ENCODE results near the gene C16orf46. TPM values are rescaled to one million over a fixed set of nuclear protein-coding genes. Genes with fewer than 3 reads are reported as not detected.
"Not testable (repeated sequence)": the region's sequence is repeated elsewhere in the genome, so short reads cannot be mapped to it uniquely, and the experiment has no call there.

Gene C16orf46, protein sequence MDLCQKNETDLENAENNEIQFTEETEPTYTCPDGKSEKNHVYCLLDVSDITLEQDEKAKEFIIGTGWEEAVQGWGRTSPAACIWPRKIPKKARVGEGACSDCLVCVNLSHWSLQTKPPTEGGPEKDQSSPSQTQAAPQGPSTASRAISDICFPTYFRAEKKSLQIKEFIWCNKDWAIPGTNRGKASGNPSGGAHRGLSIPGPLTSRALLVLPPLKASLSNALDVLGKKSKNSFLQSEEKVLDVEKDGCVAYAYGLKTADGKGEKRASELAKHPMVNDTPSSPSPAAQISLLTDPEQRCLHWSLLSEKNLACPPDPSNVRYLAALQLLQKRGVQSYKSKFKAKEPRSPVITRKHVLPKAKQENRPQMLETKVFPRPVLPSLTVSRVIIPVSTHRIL
- 1.5 TPM for total RNA-seq
- long read RNA-seq: 0 reads

DNA sequence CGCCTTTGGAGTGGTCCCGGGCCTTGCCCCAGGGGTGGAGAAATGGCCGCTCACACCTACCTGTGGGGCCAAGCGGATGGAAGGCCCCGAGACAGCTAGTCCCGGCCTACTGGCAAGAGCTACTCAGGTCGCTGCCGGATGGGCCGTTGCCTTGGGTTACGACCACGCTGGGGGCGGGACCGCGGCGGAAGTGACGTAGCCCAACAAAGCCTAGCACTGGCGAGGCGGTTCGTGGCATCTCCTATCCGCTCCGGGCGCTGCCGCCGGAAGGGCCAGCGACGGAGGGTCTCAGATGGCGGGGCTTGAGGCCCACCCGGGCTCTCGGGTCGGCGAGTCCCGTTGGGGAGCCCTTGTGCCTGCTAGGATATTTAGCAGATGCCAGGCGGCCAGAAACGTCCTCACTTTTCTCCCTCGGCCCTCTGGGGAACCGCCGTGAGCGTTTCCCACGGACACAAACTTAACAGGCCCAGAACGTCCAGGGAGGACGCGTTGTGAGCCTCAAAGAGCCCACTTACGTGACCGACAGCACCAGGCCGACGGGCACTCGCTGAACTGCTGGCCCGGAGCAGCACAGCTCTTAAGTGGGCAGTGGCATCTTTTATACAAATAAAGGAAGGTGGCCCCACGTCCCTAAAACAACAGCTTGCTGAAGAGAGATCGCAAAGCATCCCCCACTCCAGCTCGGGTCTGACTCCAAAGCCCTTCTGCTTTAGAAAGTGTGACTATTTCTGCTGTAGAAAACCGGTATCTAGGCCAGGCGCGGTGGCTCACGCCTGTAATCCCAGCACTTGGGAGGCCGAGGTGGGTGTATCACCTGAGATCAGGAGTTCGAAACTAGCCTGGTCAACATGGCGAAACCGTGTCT, at the start of gene C16orf46:
Gene C16orf46 (minus strand): TSS at position 163 of the 865 bp plus-strand sequence. CDS start 13,283 bp downstream, outside the sequence.
- peak; percentile 99 for DNase-seq (ENCODE audit: low spot score)
- intact Hi-C loops (cut with DNase I): loop anchor here (2.0 kb wide), 1 partner anchor 43 kb away; the partner anchor contains the start of gene ATMIN

- no peak for DNase-seq (ENCODE audit: low spot score)
- intact Hi-C loops (cut with DNase I): no loop called here
These were observed 46.2 kb upstream of the C16orf46 start for GRCh38 chr16:81123092-81123852.

GRCh38 chr16:81121474-81121990, 44.5 kb upstream of the C16orf46 start:
- intact Hi-C loops (cut with DNase I): no loop called here
- no peak for DNase-seq (ENCODE audit: low spot score)

DNA sequence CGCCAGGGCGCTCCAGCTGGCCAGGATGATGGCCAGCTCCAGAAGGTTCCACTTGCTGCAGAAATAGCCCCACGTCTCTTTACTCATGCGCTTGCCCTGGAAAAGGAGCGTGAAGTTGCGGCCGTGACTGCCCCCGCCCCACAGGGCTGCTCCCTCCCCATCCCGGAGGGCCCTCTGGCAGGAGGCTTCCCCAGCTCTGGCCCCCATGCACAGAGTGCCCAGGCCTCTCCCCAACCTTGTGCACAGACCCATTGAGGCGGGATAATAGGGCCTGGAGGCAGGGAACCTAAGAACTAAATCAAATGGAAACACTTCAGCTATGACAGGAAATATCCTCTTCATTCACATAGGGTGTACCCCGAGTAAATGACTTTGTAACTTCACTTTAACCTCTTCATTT, 40.4 kb upstream of the C16orf46 start:
- DNase-seq (ENCODE audit: low spot score): no peak
- intact Hi-C loops (cut with DNase I): no loop called here

DNA sequence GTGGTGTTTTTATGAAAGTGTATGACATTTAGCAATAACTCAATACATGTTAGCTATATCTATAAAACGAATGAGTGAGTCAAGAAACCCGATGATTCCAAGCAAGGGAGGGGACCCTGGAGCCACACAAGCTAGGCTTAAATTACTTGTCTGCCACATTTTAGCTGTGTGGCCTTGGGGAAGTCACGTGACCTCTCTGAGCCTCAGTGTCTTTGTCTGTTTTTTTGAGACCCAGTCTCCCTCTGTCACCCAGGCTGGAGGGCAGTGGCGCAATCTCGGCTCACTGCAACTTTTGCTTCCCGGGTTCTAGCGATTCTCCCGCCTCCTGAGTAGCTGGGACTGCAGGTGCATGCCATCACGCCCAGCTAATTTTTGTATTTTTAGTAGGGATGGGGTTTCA, 39.2 kb upstream of the C16orf46 start:
- DNase-seq (ENCODE audit: low spot score): no peak
- intact Hi-C loops (cut with DNase I): no loop called here

DNA sequence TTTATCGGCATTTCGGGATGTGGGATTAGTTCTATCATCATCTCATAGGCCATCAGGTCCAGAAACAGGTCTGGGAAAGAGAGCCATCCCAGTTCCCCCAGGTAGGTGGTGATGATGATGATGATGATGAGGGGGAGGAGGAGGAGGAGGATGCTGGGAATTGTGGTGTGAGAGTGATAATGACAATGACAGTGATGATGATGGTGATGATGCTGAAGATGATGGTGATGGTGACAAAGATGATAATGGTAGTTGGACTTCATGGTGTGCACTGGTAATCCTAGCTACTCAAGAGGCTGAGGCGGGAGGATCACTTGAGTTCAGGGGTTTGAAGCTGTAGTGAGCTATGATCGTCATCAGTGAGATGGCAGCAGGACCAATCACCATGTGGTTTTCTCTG, 35.4 kb upstream of the C16orf46 start:
- intact Hi-C loops (cut with DNase I): no loop called here
- DNase-seq (ENCODE audit: low spot score): no peak

DNA sequence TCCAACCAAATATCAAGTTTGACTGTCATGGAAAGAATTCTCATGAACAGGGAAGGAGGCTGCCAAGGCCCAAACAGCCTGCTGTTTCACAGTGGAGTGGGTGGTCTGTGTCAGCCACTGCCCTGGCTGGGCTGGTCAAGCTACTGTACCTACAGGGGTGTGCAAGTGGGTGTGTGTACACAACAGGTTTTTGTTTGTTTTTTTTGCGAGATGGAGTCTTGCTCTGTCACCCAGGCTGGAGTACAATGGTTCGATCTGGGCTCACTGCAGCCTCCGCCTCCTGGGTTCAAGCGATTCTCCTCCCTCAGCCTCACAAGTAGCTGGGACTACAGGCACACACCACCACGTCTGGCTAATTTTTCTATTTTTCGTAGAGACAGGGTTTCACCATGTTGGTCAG, 32.2 kb upstream of the C16orf46 start:
- DNase-seq (ENCODE audit: low spot score); intact Hi-C loops (cut with DNase I): not testable (repeated sequence)

DNA sequence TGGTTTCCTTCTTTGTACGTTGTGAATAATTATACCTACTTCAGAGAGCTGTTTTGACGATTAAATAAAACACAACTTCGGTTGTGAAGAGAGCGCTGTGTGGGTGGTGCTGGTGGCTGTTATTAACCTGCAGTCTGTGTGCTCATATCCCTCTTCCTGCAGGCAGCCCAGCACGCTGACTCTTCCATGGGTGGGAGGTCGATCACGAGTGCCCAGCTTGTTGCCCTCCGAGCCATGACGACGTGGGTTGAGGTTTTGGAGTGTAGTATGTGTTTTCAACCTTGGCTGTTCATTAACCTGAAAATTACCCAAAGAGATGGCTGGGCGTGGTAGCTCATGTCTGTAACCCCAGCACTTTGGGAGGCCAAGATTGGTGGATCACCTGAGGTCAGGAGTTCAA, 30.5 kb upstream of the C16orf46 start:
- intact Hi-C loops (cut with DNase I): no loop called here
- no peak for DNase-seq (ENCODE audit: low spot score)

DNA sequence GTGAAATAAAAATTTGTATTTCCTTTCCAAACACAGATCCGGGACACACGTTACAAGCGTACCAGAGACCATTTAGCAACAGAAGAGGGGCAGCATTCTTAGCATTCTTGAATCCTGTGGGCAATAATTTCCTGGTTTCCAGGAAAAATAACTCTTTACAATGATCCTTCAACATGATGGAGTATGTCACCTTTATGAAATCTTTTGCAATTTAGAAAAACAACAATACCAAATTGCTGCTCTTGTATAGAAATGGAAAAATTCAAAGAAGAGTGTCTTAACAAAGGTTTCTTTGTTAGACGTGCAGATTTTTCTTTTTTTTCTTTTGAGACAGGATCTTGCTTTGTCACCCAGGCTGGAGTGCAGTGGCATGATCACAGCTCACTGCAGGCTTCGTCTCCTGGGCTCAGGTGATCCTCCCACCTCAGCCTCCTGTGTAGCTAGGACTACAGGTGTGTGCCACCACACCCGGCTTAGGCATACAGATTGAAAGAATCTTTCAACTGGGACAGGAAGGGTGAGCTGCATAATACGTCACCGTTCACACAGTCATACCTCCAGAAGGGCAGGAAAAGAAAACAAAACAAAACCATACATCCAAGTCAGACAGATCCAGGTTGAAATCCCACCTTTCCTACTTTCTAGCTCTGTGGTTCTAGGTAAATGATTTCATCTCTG, 29.9 kb upstream of the C16orf46 start:
- intact Hi-C loops (cut with DNase I): no loop called here
- no peak for DNase-seq (ENCODE audit: low spot score)

DNA sequence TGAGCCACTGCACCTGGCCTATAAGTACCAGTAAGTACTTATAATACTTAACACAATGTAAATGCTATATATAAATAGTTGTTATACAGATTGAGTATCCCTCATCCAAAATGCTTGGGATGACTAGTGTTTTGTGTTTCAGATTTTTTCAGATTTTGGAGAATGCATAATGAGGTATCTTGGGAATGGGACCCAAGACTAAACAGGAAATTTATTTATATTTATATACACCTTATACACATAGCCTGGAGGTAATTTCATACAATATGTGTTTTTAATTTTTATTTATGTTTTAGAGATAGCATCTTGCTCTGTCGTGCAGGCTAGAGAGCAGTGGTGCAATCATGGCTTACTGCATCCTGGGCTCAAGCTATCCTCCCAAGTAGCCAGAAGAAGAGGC, 28.9 kb upstream of the C16orf46 start:
- no peak for DNase-seq (ENCODE audit: low spot score)
- intact Hi-C loops (cut with DNase I): no loop called here

DNA sequence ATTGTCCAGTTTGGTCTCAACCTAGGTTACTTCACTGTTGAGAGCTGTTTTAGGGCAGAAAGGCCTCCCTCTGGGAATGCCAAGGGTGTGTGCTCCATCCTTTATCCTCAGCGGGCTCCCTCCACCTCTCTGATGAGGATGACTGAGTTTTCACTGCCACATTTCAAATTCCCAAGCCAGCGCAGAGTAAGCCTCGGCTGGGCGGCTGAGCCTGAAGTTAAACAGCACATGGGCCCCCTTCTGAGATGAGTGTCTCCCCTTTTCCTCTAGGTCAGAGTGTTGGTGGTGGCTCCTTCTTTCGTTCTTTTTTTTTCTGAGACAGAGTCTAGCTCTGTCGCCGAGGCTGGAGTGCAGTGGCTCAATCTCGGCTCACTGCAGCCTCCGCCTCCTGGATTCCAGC, 24.7 kb upstream of the C16orf46 start:
- no peak for DNase-seq (ENCODE audit: low spot score)
- intact Hi-C loops (cut with DNase I): no loop called here

GRCh38 chr16:81099958-81100357, 22.9 kb upstream of the C16orf46 start:
- DNase-seq (ENCODE audit: low spot score): no peak
- intact Hi-C loops (cut with DNase I): loop anchor here (5.0 to 10.0 kb wide), 3 partner anchors 63 to 215 kb away; partner anchors contain the start of genes ATMIN and GAN

GRCh38 chr16:81097230-81097629, 20.2 kb upstream of the C16orf46 start:
- DNase-seq (ENCODE audit: low spot score): no peak
- intact Hi-C loops (cut with DNase I): loop anchor here (5.0 to 10.0 kb wide), 3 partner anchors 60 to 218 kb away; partner anchors contain the start of genes ATMIN and GAN

DNA sequence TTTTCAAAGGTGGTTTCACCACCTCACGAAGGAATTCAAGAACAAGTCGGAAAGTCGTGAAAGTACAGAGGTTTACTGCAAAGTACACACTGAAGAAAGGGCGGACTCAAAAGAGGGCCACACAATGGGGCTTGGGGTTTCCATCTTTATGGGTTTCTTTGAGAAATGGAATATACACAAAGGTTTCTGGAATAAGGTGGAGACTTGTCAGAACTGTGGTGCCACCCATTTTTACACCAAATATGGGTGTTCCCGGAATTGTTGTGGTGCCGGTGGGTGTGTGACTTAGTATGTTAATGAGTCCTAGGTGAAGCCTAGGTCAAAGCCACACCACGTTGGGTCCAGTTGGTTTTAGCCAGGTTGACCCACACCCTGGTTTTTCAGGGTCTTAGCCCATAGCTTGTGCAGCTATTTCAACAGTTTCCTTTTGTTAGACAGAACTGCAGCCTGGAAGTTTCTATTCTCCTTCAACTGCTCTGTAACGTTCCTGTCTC, 19.7 kb upstream of the C16orf46 start:
- intact Hi-C loops (cut with DNase I): loop anchor here (5.0 to 10.0 kb wide), 3 partner anchors 59 to 218 kb away; partner anchors contain the start of genes ATMIN and GAN
- no peak for DNase-seq (ENCODE audit: low spot score)

DNA sequence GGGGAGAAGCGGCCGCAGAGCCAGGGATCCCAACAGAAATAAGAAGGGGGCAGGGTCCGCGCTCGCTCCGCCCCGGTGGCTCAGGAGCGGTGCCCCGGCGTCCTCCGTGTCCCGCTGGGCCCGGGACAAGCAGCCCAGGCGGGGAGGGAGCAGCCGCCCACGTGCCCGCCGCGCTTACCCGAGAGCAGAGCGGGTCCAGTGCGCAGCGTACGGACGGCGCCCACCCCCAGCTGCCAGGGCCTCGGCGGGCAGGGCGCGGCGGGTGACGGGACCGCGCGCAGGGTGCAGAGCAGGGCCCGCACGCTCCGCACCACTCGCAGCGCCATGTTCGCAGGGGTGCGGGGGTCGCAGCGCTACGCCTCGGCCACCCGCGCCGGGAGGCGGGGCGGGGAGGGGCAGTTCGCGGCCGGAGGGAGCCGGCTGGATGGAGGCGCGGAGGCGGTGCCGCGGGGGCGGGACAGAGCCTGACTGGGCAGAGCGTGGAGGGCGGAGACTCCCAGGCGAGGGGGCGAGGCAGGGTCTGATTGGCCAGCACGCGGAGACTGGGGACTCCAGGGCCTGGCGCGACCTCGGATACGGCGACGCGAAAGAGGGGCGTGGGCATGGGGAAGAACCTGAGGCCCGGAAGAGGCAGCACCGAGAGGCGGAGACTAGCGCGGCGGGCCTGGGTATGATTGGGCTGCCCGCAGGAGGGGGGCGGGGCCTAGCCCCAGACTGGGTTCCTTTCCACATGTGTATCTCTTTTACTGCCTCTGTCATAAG, 19.1 kb upstream of the C16orf46 start, which contains the start of gene GCSH:
Gene GCSH (minus strand): TSS at position 443 of the 762 bp plus-strand sequence. CDS start 117 bp downstream, at position 326.
- peak; percentile 100 for DNase-seq (ENCODE audit: low spot score)
- intact Hi-C loops (cut with DNase I): loop anchor here (5.0 to 10.0 kb wide), 3 partner anchors 59 to 219 kb away; partner anchors contain the start of genes ATMIN and GAN

DNA sequence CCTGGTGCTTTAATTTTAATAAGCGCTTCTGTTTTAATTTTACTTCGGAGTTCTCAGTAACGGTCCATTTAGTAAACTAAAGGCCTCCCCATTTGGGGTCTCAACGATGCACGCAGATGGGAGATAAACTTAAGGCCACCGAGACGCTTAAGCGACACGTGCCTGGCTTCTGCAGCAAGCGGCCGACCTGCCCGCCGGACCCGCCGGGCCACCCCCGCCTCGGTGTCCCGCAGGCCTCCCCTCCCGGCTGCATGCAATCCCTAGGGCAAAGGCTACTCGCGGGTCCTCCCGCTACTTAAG, 18.6 kb upstream of the C16orf46 start:
- intact Hi-C loops (cut with DNase I): loop anchor here (5.0 to 10.0 kb wide), 3 partner anchors 58 to 219 kb away; partner anchors contain the start of genes ATMIN and GAN
- no peak for DNase-seq (ENCODE audit: low spot score)

DNA sequence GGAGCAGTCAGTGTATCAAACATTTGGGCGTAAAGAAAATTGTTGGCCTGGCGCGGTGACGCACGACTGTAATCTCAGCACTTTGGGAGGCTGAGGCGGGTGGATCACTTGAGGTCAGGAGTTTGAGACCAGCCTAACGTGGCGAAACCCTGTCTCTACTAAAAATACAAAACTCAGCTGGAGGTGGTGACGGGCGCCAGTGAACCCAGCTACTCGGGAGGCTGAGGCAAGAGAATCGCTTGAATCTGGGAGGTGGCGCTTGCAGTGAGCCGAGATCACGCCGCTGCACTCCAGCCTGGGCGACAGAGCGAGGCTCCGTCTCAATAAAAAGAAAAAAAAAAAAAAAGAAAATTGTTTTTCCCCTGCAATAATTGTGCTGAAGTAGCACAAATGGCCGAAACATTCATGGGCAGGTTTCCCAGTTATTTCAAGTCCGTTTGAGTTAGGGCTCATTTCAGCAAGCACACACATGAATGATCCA, 17.8 kb upstream of the C16orf46 start:
- intact Hi-C loops (cut with DNase I): loop anchor here (5.0 to 10.0 kb wide), 3 partner anchors 58 to 220 kb away; partner anchors contain the start of genes ATMIN and GAN
- no peak for DNase-seq (ENCODE audit: low spot score)
